Ovary (tissue), 9 donors: Measurements from ENCODE around the gene APBB2. TPM values are rescaled to one million over a fixed set of nuclear protein-coding genes. Genes with fewer than 3 reads are reported as not detected.
A peak's percentile ranks its signal among the peaks of the same experiment; 100 is the strongest.

Experiments used
- DNase-seq, 5 donors: peaks; one replicate each; pipeline ENCODE4 v3.0.0-alpha.2; 2019 to 2020
- H3K27ac ChIP-seq, 2 donors: fragments of 200-600 bp; one replicate each; pipeline versions ENCODE4 v1.5.1 to v1.8.0; 2019 to 2022
- H3K27me3 ChIP-seq: fragments of 200-600 bp; one replicate; pipeline ENCODE4 v1.8.0; 2022
- H3K36me3 ChIP-seq: fragments of 200-600 bp; sonication (generic); one replicate; pipeline ENCODE4 v1.5.1; 2019
- H3K4me1 ChIP-seq: one replicate; pipeline ENCODE4 v1.8.1; 2013; ENCODE audit warnings: mild to moderate bottlenecking, moderate library complexity; ENCODE audit not compliant: insufficient read depth
- H3K4me3 ChIP-seq: fragments of 200-600 bp; sonication (generic); one replicate; pipeline ENCODE4 v1.5.1; 2017
- H3K9me3 ChIP-seq, 2 donors: fragments of 200-600 bp in 1 of 2; sonication (generic) in 1 of 2; one replicate each; pipeline versions ENCODE4 v1.5.1 to v1.8.1; 2013 to 2019; ENCODE audit warnings: mild to moderate bottlenecking in 1 of 2, moderate library complexity in 1 of 2
- EP300 ChIP-seq: sonication (generic); formaldehyde crosslinking; IDR thresholded peaks from one replicate; pipeline ENCODE4 v1.6.1; 2017; ENCODE audit warnings: antibody characterized with exemption
- POLR2A ChIP-seq: fragments of 450-650 bp; IDR thresholded peaks from one replicate; pipeline ENCODE4 v1.6.1; 2017; ENCODE audit warnings: antibody characterized with exemption, mild to moderate bottlenecking, moderate library complexity
- WGBS, 3 donors: extraction: QIAGEN DNeasy Blood & Tissue Kit in 1 of 3; methylation state at CpG; one replicate each; pipeline versions ENCODE4 v1.1.5 to v1.1.7; 2013 to 2017; 5-methylcytosine and 5-hydroxymethylcytosine counted together
- intact Hi-C, 4 donors: fragments of 100-400 bp; cut with DNase I; formaldehyde crosslinking; loops; one replicate each; pipeline versions ENCODE4 v1.11.0 to v1.15.1; 2022 to 2023
- polyA plus RNA-seq, 2 donors: library from polyadenylated mRNA; stranded (reverse); fragments of 200-250 nt in 1 of 2; fragments of 350-450 nt in 1 of 2; fragmentation: Illumina TruSeq in 1 of 2; extraction: RNeasy Lipid Tissue Mini Kit (QIAGEN cat#74804) in 1 of 2; gene quantifications; one replicate each; pipeline ENCODE4 v1.2.3, GENCODE V29; 2013 to 2014
- total RNA-seq, 7 donors: library from RNA; depleted of rRNA in 2 of 7; stranded (reverse); fragments of >200 nt in 2 of 7; fragmentation: NEBNext Ultra II Directional in 3 of 7; extraction: Animal tissue kit (Norgen Biotek cat#: 25700) in 3 of 7; gene quantifications; one replicate each; pipeline versions ENCODE4 v1.1.0 to v1.2.4, GENCODE V29; 2016 to 2023
- TF ChIP-seq, protein P1 (sequence below), 3 donors: fragments of 450-650 bp in 2 of 3; fragments of 200-600 bp in 1 of 3; IDR thresholded peaks; one replicate each; pipeline versions ENCODE4 v1.5.1 to v1.8.0; 2016 to 2022; ENCODE audit warnings: antibody characterized with exemption in 3 of 3, mild to moderate bottlenecking in 1 of 3
- donor health status: DM: no; HTN: no; CAD: no; lungs with moderate emphysema.
- donor health status: DM: no; HTN: no; CAD: no.
- donor health status: Bipolar disorder and iron deficiency.
- donor health status: DM: yes; HTN: yes; CAD: no.
- donor health status: DM: no; HTN: no; CAD: no.
- donor health status: DM: yes; HTN: yes; CAD: no.

The APBB2 gene
- total and polyA plus RNA-seq, 9 donors, result 30.9 to 163 (median 80.1) TPM

DNA sequence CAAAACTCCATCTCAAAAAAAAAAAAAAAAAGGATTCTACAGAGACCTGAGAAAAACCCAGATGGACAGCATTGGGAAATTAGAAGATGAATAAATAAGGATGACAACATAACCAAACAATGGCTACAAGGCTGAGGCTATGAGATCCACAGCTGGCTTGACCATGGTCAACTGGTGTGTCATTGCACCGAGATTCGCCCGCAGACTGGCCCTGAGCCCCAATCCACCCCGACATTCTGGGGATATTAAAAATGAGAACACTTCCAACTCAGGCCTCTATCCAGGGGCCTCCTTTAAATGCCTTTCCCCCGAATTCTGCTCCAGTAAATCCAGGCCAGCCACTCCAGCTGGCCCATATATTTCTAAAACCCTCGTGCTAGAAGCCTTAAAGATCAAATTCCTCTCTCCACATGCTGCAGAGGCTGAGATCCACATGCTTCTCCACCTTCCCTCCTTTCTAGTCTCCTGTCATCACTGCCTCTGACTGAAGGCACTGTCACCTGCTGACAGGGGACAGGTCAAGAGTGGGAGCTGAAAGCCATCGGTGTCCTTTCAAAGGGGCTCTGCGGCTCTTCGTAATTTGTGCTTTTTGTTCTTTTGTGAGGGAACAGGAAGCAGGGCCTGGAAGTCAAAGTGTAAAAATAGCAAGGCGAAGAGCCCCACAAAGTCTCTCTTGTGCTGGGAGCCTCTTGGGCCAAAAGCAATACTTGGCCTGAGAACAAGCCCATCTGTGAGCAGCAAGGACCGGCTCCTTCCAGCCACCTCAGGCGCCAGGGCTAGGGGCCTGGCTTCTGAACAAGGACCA lies 260.9 kb downstream of the APBB2 start:
- Histone ChIP-seq H3K27me3 (no peaks in the 10 kb centered on the region), H3K36me3 (no peaks in the 10 kb centered on the region), H3K4me1 (peaks cover 10% of the 10 kb centered on the region), H3K4me3 (no peak overlapping the region), H3K27ac (peak overlapping the region; percentile 9 to 40), H3K9me3 (no peaks in the 10 kb centered on the region)
- intact Hi-C loops, result no loop called here
- TF ChIP-seq, protein P1, sequence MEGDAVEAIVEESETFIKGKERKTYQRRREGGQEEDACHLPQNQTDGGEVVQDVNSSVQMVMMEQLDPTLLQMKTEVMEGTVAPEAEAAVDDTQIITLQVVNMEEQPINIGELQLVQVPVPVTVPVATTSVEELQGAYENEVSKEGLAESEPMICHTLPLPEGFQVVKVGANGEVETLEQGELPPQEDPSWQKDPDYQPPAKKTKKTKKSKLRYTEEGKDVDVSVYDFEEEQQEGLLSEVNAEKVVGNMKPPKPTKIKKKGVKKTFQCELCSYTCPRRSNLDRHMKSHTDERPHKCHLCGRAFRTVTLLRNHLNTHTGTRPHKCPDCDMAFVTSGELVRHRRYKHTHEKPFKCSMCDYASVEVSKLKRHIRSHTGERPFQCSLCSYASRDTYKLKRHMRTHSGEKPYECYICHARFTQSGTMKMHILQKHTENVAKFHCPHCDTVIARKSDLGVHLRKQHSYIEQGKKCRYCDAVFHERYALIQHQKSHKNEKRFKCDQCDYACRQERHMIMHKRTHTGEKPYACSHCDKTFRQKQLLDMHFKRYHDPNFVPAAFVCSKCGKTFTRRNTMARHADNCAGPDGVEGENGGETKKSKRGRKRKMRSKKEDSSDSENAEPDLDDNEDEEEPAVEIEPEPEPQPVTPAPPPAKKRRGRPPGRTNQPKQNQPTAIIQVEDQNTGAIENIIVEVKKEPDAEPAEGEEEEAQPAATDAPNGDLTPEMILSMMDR (IDR thresholded peaks at IDR 0.05), result no peak
- TF ChIP-seq EP300 (no peak), POLR2A (no peak)
- DNase-seq, result no peak
- 53 to 65% (median 61%) methylated on average over 12 of the region's 12 CpGs for WGBS, 3 donors

DNA sequence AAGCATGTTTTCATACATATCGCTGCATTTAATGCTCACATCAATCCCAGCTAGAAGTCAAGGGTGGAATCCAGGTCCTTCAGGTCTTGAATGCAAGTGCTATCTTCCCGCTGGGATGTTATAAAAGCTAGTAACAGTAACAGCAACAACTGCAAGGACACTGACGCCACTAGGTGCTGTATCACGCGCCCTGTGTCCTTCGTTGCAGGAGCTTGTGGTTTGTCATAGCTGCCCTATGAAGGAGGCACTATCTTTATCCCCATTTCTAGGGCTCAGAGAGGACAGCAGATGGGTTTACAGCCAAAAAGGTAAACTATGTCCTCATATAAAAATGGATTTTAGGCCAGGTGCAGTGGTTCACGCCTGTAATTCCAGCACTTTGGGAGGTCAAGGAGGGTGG lies 261.7 kb downstream of the APBB2 start:
- DNase-seq, result no peak
- Histone ChIP-seq H3K36me3 (no peaks in the 10 kb centered on the region), H3K9me3 (no peaks in the 10 kb centered on the region), H3K4me1 (peaks cover 14% of the 10 kb centered on the region), H3K27me3 (no peaks in the 10 kb centered on the region), H3K4me3 (no peak overlapping the region), H3K27ac (no peak overlapping the region)
- TF ChIP-seq POLR2A, result no peak
- TF ChIP-seq EP300, result no peak
- TF ChIP-seq, protein P1 (IDR thresholded peaks at IDR 0.05), result no peak
- intact Hi-C loops, result no loop called here
- WGBS, 3 donors, result 96% methylated on average over 7 of the region's 7 CpGs

DNA sequence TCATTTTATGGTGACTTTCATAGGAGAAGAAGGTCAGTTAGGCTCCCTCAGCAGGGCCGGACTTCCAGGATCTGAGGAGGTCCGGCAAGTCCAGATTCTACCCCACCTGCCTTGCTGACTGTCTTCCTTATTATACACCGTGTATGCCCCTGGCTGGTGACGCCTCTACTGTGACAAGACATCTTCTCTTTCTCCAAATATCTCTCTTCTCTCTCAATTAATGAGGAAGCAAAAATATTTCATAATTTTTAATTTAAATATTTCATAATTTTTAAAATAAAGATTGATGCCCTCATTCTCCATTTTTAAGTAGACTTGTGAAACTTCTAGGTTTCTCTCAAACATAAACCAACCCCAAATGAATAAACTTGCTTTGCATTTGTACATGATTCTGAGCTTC lies 262.1 kb downstream of the APBB2 start:
- TF ChIP-seq POLR2A (no peak), EP300 (no peak)
- TF ChIP-seq, protein P1 (IDR thresholded peaks at IDR 0.05), result no peak
- 81 to 98% (median 95%) methylated on average over 4 of the region's 4 CpGs for WGBS, 3 donors
- no peak overlapping the region for H3K27ac ChIP-seq
- no peak overlapping the region for H3K4me3 ChIP-seq
- no peak for DNase-seq
- no peaks in the 10 kb centered on the region for H3K27me3 ChIP-seq
- peaks cover 14% of the 10 kb centered on the region for H3K4me1 ChIP-seq
- intact Hi-C loops, result no loop called here
- no peaks in the 10 kb centered on the region for H3K36me3 ChIP-seq
- H3K9me3 ChIP-seq, result no peaks in the 10 kb centered on the region

DNA sequence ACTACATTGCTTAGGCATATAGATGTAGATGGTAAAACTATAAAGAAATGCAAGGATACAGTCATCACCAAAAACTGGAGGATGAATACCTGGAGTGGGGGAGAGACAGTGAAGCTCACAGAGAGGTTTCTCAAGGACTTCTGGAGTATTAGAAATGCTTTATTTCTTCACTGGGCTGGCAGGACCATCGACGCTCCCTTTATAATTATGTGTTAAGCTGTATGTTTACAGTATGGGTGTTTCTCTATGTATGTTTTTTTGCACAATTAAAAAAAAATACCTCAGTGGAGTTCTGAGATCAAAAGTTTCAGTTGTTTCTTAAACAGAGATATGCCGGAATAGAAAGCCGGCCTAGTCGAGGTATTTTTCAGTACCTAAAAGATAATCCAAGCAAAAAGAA lies 263.3 kb downstream of the APBB2 start:
- DNase-seq, result no peak
- no peak for TF ChIP-seq POLR2A
- TF ChIP-seq, protein P1 (IDR thresholded peaks at IDR 0.05), result no peak
- TF ChIP-seq EP300, result no peak
- no peaks in the 10 kb centered on the region for H3K27me3 ChIP-seq
- no peak overlapping the region for H3K4me3 ChIP-seq
- 91 to 96% (median 93%) methylated on average over 5 of the region's 5 CpGs for WGBS, 3 donors
- no peaks in the 10 kb centered on the region for H3K9me3 ChIP-seq
- no peaks in the 10 kb centered on the region for H3K36me3 ChIP-seq
- no peak overlapping the region for H3K27ac ChIP-seq
- H3K4me1 ChIP-seq, result peaks cover 14% of the 10 kb centered on the region
- intact Hi-C loops, result no loop called here
